Liver (tissue), 9 donors: ENCODE results near the gene KRTAP3-2. TPM values are rescaled to one million over a fixed set of nuclear protein-coding genes. Genes with fewer than 3 reads are reported as not detected.

ENCODE experiments used
- DNase-seq: peaks from one replicate; pipeline ENCODE4 v3.0.0-alpha.2; 2017; ENCODE audit warnings: low spot score
- H3K27ac ChIP-seq, 2 donors: one replicate each; pipeline ENCODE4 v1.7.0; 2013; ENCODE audit warnings: inconsistent platforms in 2 of 2, low read length in 2 of 2, control low read depth in 1 of 2, low read depth in 1 of 2, mild to moderate bottlenecking in 1 of 2
- H3K27me3 ChIP-seq, 4 donors: one replicate each; pipeline versions ENCODE4 v1.6.1 to v1.7.0; 2013; ENCODE audit warnings: low read length in 3 of 4, inconsistent platforms in 1 of 4, mild to moderate bottlenecking in 1 of 4, moderate library complexity in 1 of 4; ENCODE audit not compliant: control insufficient read depth in 4 of 4, insufficient read depth in 4 of 4
- H3K36me3 ChIP-seq, 4 donors: one replicate each; pipeline versions ENCODE4 v1.6.1 to v1.7.0; 2013; ENCODE audit warnings: low read length in 3 of 4, mild to moderate bottlenecking in 3 of 4, low read depth in 1 of 4, moderate library complexity in 1 of 4; ENCODE audit not compliant: control insufficient read depth in 4 of 4, insufficient read depth in 3 of 4
- H3K4me1 ChIP-seq, 4 donors: one replicate each; pipeline versions ENCODE4 v1.6.1 to v1.7.0; 2013; ENCODE audit warnings: low read length in 3 of 4, mild to moderate bottlenecking in 3 of 4, moderate library complexity in 1 of 4; ENCODE audit not compliant: control insufficient read depth in 4 of 4, insufficient read depth in 4 of 4
- H3K4me3 ChIP-seq, 3 donors: one replicate each; pipeline versions ENCODE4 v1.6.1 to v1.7.0; 2013; ENCODE audit warnings: low read length in 3 of 3, control low read depth in 1 of 3, low read depth in 1 of 3, mild to moderate bottlenecking in 1 of 3
- H3K9ac ChIP-seq, 2 donors: one replicate each; pipeline ENCODE4 v1.7.0; 2013; ENCODE audit warnings: low read length in 2 of 2, mild to moderate bottlenecking in 2 of 2, moderate library complexity in 2 of 2, control low read depth in 1 of 2, low read depth in 1 of 2
- H3K9me3 ChIP-seq, 4 donors: one replicate each; pipeline versions ENCODE4 v1.6.1 to v1.7.0; 2013; ENCODE audit warnings: low read length in 3 of 4; ENCODE audit not compliant: control insufficient read depth in 4 of 4
- CTCF ChIP-seq: fragments of 150-350 bp; IDR thresholded peaks from 2 replicates; pipeline ENCODE4 v1.5.1; 2017; ENCODE audit warnings: improper control_type of control experiment, low read depth, low read length; ENCODE audit not compliant: missing input control
- FOXA1 ChIP-seq: IDR thresholded peaks from 2 replicates; pipeline ENCODE4 v1.6.1; 2016; ENCODE audit warnings: antibody characterized with exemption
- FOXA2 ChIP-seq: IDR thresholded peaks from 2 replicates; pipeline ENCODE4 v1.6.1; 2016; ENCODE audit warnings: antibody characterized with exemption
- GABPA ChIP-seq, 2 donors: IDR thresholded peaks in 1 of 2; conservative IDR thresholded peaks in 1 of 2; 2 replicates each; pipeline ENCODE4 v1.6.1; 2016; ENCODE audit warnings: antibody characterized with exemption in 2 of 2, mild to moderate bottlenecking in 1 of 2, moderate library complexity in 1 of 2
- HNF4A ChIP-seq, 2 donors: conservative IDR thresholded peaks; 2 replicates each; pipeline ENCODE4 v1.6.1; 2016; ENCODE audit warnings: antibody characterized with exemption in 2 of 2, mild to moderate bottlenecking in 2 of 2
- HNF4G ChIP-seq: IDR thresholded peaks from 2 replicates; pipeline ENCODE4 v1.6.1; 2016; ENCODE audit warnings: antibody characterized with exemption
- NR2F2 ChIP-seq: IDR thresholded peaks from 2 replicates; pipeline ENCODE4 v1.6.1; 2016; ENCODE audit warnings: antibody characterized with exemption
- RAD21 ChIP-seq, 2 donors: IDR thresholded peaks; 2 replicates each; pipeline ENCODE4 v1.6.1; 2016; ENCODE audit warnings: antibody characterized with exemption in 2 of 2, mild to moderate bottlenecking in 2 of 2
- REST ChIP-seq: IDR thresholded peaks from 2 replicates; pipeline ENCODE4 v1.6.1; 2016; ENCODE audit warnings: antibody characterized with exemption, mild to moderate bottlenecking
- WGBS: extraction: QIAGEN DNeasy Blood & Tissue Kit; methylation state at CpG from one replicate; pipeline ENCODE4 v1.1.7; 2013; 5-methylcytosine and 5-hydroxymethylcytosine counted together
- polyA plus RNA-seq, 2 donors: library from polyadenylated mRNA; stranded (reverse) in 1 of 2; unstranded in 1 of 2; fragments of 200-250 nt in 1 of 2; fragments of >200 nt in 1 of 2; fragmentation: Nextera tagmentation in 1 of 2; extraction: Ambion mirVana in 1 of 2; gene quantifications; one replicate each; pipeline versions ENCODE4 v1.2.1 to v1.2.3, GENCODE V29; 2013 to 2015
- total RNA-seq, 2 donors: library from RNA; depleted of rRNA; stranded (reverse); fragments of >200 nt; gene quantifications; one replicate each; pipeline ENCODE4 v1.2.3, GENCODE V29; 2014
- TF ChIP-seq, protein P1 (sequence below): IDR thresholded peaks from 2 replicates; pipeline ENCODE4 v1.6.1; 2016; ENCODE audit warnings: antibody characterized with exemption
- donor health status: healthy.
- donor health status: healthy.
- donor health status: healthy.
- donor health status: healthy.
- donor health status: healthy.

KRTAP3-2 gene
- total and polyA plus RNA-seq, 4 donors = not detected

DNA sequence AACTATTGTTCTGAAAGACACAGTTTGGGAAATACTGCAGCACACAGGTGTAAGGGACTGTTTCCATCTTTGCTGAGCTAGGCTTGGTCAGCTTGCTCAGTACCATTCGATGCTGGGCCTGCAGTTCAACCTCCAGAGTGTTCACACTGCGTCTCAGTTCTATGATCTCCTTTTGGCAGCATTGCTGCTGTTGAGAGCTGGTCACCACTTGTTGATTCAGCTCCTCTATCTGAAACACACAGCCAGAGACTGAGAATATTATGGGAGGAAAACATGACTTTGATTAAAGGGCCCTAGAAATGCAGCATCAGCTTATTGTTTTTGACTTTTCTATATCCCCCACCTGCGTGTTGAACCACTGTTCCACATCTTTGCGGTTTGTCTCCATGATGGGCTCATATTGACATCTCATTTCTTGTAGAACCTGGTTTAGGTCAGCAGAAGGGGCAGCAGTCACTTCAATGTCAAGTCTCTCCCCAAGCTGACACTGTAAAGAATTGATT is 37.6 kb downstream of the KRTAP3-2 start:
- H3K9me3 ChIP-seq = no peaks in the 10 kb centered on the region
- no peaks in the 10 kb centered on the region for H3K27me3 ChIP-seq
- no peak for DNase-seq
- WGBS = 88% methylated on average over 4 of the region's 4 CpGs
- H3K27ac ChIP-seq = no peak overlapping the region
- no peaks in the 10 kb centered on the region for H3K4me1 ChIP-seq
- no peak overlapping the region for H3K9ac ChIP-seq
- H3K36me3 ChIP-seq = no peaks in the 10 kb centered on the region
- TF ChIP-seq HNF4G = no peak
- TF ChIP-seq, protein P1, sequence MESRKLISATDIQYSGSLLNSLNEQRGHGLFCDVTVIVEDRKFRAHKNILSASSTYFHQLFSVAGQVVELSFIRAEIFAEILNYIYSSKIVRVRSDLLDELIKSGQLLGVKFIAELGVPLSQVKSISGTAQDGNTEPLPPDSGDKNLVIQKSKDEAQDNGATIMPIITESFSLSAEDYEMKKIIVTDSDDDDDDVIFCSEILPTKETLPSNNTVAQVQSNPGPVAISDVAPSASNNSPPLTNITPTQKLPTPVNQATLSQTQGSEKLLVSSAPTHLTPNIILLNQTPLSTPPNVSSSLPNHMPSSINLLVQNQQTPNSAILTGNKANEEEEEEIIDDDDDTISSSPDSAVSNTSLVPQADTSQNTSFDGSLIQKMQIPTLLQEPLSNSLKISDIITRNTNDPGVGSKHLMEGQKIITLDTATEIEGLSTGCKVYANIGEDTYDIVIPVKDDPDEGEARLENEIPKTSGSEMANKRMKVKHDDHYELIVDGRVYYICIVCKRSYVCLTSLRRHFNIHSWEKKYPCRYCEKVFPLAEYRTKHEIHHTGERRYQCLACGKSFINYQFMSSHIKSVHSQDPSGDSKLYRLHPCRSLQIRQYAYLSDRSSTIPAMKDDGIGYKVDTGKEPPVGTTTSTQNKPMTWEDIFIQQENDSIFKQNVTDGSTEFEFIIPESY = no peak
- no peak for TF ChIP-seq NR2F2
- TF ChIP-seq GABPA (IDR thresholded peaks at IDR 0.05 in 1 of 2, conservative IDR thresholded peaks at IDR 0.05 in 1 of 2) = no peak
- TF ChIP-seq FOXA2 = no peak
- H3K4me3 ChIP-seq = no peak overlapping the region

DNA sequence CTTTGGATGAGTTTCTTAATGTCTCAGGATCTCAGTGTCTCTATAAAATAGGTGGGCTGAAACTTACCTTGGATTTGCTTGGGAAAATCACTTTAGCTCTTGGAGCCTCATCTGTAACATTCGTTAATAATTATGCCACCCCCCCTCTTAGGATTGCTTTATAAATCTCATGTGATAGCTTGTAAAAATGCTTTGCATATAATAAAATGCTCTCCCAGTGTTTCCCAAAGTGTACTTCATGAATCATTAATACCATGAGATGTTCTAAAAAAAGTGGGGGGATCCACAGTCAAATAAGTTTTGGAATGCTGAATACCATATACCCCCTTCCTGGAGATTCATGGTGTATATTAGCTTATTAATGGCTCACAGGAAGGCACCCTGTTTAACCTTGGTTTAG is 38.1 kb downstream of the KRTAP3-2 start:
- 75% methylated on average over 1 of the region's 1 CpG for WGBS
- H3K4me1 ChIP-seq = no peaks in the 10 kb centered on the region
- H3K9ac ChIP-seq = no peak overlapping the region

More for the DNA sequence above, 38.1 kb downstream of the KRTAP3-2 start:
- no peak for DNase-seq
- Histone ChIP-seq H3K4me3 (no peak overlapping the region), H3K36me3 (no peaks in the 10 kb centered on the region), H3K27me3 (no peaks in the 10 kb centered on the region), H3K9me3 (no peaks in the 10 kb centered on the region), H3K27ac (no peak overlapping the region)
- no peak for TF ChIP-seq REST
- no peak for TF ChIP-seq RAD21 (IDR thresholded peaks at IDR 0.05)
- TF ChIP-seq FOXA2 = no peak
- TF ChIP-seq FOXA1 = no peak
- no peak for TF ChIP-seq HNF4A (conservative IDR thresholded peaks at IDR 0.05)
- no peak for TF ChIP-seq CTCF
